PC-9 (cell line): ENCODE data around the gene CHST3. TPM values are rescaled to one million over a fixed set of nuclear protein-coding genes. Genes with fewer than 3 reads are reported as not detected.
A peak's percentile ranks its signal among the peaks of the same experiment; 100 is the strongest.

ENCODE experiments used
- BruUV-seq: library from RNA; stranded (reverse); fragments of 400-500 nt; replicated peaks from 2 replicates; lab custom pipeline; 2021; lab: Mats Ljungman, UMichigan
- CTCF ChIA-PET: fragments of 300-600 bp; sonication (Branson Sonifier 250); formaldehyde crosslinking; loops from one replicate; lab custom pipeline; 2022; ENCODE audit warnings: antibody characterized with exemption; lab: Charles Lee
- POLR2A ChIA-PET: fragments of 300-600 bp; sonication (Branson Sonifier 250); formaldehyde crosslinking; loops from one replicate; lab custom pipeline; 2022; ENCODE audit warnings: antibody characterized with exemption; ENCODE audit not compliant: unreplicated experiment; lab: Charles Lee
- DNase-seq, 2 experiments: peaks; one replicate each; pipeline versions ENCODE4 v3.0.0 to v3.0.0-alpha.2; 2015 to 2022; ENCODE audit warnings: mixed read lengths in 1 of 2
- H2AFZ ChIP-seq: fragments of 200-600 bp; sonication (generic); 2 replicates; pipeline ENCODE4 v1.8.1; 2017; ENCODE audit warnings: antibody characterized with exemption
- H3F3A ChIP-seq: fragments of 200-600 bp; sonication (generic); 2 replicates; pipeline ENCODE4 v1.8.1; 2017; ENCODE audit warnings: antibody characterized with exemption, mild to moderate bottlenecking, low read depth; ENCODE audit not compliant: insufficient read depth
- H3K27ac ChIP-seq: fragments of 200-600 bp; sonication (generic); 2 replicates; pipeline ENCODE4 v1.6.1; 2016; ENCODE audit warnings: mixed run types
- H3K27me3 ChIP-seq: fragments of 200-600 bp; sonication (generic); 2 replicates; pipeline ENCODE4 v1.6.1; 2016; ENCODE audit warnings: low read depth, mixed run types; ENCODE audit not compliant: insufficient read depth
- H3K36me3 ChIP-seq: fragments of 200-600 bp; sonication (generic); 2 replicates; pipeline ENCODE4 v1.6.1; 2016; ENCODE audit warnings: low read depth, mixed run types
- H3K4me1 ChIP-seq: fragments of 200-600 bp; sonication (generic); replicated peaks from 2 replicates; pipeline ENCODE4 v1.6.1; 2016; ENCODE audit warnings: mixed run types; ENCODE audit not compliant: insufficient read depth
- H3K4me2 ChIP-seq: fragments of 200-600 bp; sonication (generic); 2 replicates; pipeline ENCODE4 v1.6.1; 2017; ENCODE audit warnings: mixed run types
- H3K4me3 ChIP-seq: fragments of 200-600 bp; sonication (generic); 2 replicates; pipeline ENCODE4 v1.6.1; 2016; ENCODE audit warnings: mixed run types
- H3K79me2 ChIP-seq: fragments of 200-600 bp; sonication (generic); 2 replicates; pipeline ENCODE4 v1.6.1; 2017; ENCODE audit warnings: low read depth, mixed run types
- H3K9me2 ChIP-seq: fragments of 200-600 bp; sonication (generic); 2 replicates; pipeline ENCODE4 v1.8.1; 2017; ENCODE audit warnings: mild to moderate bottlenecking; ENCODE audit not compliant: insufficient read depth
- H3K9me3 ChIP-seq: fragments of 200-600 bp; sonication (generic); 2 replicates; pipeline ENCODE4 v1.8.1; 2016; ENCODE audit warnings: low read depth; ENCODE audit not compliant: insufficient read depth
- H4K20me1 ChIP-seq: fragments of 200-600 bp; sonication (generic); 2 replicates; pipeline ENCODE4 v1.8.1; 2017; ENCODE audit not compliant: insufficient read depth
- EZH2 ChIP-seq: fragments of 200-600 bp; sonication (generic); IDR thresholded peaks from 2 replicates; pipeline ENCODE4 v1.8.0; 2017; ENCODE audit warnings: antibody characterized with exemption, low read depth
- intact Hi-C: fragments of 100-400 bp; cut with micrococcal nuclease; formaldehyde crosslinking; loops from one replicate; pipeline ENCODE4 v1.10.0; 2022; ENCODE audit not compliant: unreplicated experiment
- total RNA-seq: library from RNA; stranded (reverse); gene quantifications from 2 replicates; pipeline ENCODE4 v1.2.3, GENCODE V29; 2021
- TF ChIP-seq, protein P1 (sequence below): fragments of 200-600 bp; sonication (generic); conservative IDR thresholded peaks from 2 replicates; pipeline ENCODE4 v1.6.1; 2017; ENCODE audit warnings: mixed run types, antibody characterized with exemption, mild to moderate bottlenecking, moderate library complexity

The CHST3 gene
- total RNA-seq, 1 experiment from 2014 or later: 23.3 TPM

DNA sequence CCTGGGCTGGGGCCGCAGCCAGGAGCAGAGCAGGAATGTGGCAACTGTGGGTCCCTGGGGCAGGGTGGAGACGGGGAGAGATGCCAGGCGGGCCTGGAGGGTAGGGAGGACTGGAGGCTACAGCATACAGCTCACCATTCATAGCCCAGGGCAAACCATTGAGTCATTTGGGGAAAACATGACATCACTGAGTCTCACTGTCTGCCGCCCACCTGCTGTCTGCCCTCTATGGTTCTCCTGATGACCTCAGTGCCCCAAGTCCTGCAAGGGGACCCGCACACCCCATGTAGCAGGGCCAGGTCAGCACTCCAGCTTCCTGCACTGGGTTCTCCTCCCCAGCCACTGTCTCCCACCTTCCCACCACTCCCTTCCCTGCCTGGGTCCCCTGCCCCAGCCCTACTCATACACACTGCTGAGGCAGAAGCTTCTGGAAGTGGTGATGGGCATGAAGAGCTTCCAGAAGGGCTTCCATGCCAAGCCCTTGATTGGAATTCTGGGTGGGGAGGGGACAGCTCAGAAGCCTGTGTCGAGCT, 10.4 kb downstream of the CHST3 start:
- Histone ChIP-seq H3K79me2 (peaks cover 35% of the 10 kb centered on the region), H3K27me3 (no peaks in the 10 kb centered on the region), H3K9me3 (no peaks in the 10 kb centered on the region), H3F3A (peaks cover 30% of the 10 kb centered on the region), H3K9me2 (no peaks in the 10 kb centered on the region), H3K27ac (peak overlapping the region; percentile 56), H3K4me1 (peaks cover 37% of the 10 kb centered on the region), H3K4me3 (no peak overlapping the region), H2AFZ (no peak overlapping the region), H3K36me3 (no peaks in the 10 kb centered on the region), H3K4me2 (peak overlapping the region; percentile 41), H4K20me1 (no peaks in the 10 kb centered on the region)
- intact Hi-C loops: loop anchor here (1.0 to 5.0 kb wide), 5 partner anchors 24 to 243 kb away; partner anchors contain the start of genes ANAPC16 and ASCC1
- ChIA-PET CTCF (interaction anchor here (0.5 to 1.3 kb wide), 9 partner anchors 13 to 364 kb away, joined by 3 to 7 read pairs (median 4); no protein-coding TSS in a partner anchor), POLR2A (interaction anchor here (0.6 to 1.7 kb wide), 5 partner anchors 23 to 1823 kb away, joined by 3 to 12 read pairs (median 9); no protein-coding TSS in a partner anchor)
- peak; percentile 69 to 91 for DNase-seq
- no peak for TF ChIP-seq EZH2
- TF ChIP-seq, protein P1, sequence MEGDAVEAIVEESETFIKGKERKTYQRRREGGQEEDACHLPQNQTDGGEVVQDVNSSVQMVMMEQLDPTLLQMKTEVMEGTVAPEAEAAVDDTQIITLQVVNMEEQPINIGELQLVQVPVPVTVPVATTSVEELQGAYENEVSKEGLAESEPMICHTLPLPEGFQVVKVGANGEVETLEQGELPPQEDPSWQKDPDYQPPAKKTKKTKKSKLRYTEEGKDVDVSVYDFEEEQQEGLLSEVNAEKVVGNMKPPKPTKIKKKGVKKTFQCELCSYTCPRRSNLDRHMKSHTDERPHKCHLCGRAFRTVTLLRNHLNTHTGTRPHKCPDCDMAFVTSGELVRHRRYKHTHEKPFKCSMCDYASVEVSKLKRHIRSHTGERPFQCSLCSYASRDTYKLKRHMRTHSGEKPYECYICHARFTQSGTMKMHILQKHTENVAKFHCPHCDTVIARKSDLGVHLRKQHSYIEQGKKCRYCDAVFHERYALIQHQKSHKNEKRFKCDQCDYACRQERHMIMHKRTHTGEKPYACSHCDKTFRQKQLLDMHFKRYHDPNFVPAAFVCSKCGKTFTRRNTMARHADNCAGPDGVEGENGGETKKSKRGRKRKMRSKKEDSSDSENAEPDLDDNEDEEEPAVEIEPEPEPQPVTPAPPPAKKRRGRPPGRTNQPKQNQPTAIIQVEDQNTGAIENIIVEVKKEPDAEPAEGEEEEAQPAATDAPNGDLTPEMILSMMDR: no peak
- BruUV-seq: no TSS peak

DNA sequence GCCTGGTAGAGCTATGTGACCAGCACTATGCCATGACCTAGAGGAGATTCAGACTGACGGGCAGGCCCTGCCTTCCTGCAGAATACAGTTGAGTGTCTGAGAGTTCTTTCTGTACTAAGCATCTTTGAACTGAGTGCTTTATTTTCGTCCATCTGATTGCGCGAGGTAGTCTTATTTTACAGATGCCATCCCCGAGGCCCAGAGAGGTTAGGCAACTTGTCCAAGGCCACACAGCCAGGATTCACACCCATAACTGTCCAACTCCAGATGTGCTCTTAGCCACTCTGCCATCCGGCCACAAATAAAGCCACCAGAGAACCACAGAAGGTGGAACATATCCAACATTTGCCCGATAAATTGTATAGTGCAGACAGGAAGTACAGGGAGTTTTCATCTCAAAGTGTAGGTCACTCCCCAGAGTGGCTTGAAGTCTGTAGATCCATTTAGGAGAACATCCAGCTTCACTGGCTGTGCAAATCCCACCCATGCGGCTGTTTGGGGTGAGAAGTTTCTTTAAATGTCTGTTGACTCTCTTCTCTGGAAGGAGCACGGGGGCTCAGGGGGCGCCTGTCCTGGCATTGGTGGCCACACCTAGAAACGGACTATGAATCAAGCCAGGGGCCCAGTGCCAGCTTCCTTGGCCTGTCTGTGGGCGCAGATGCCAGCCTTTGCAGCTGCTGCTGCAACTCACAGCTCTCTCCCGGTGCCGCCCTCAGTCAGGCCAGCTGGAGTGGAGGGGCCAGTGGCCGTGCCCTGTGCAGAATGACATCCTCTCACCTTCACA, 11.1 kb downstream of the CHST3 start:
- Histone ChIP-seq H3K9me2 (no peaks in the 10 kb centered on the region), H3K79me2 (peaks cover 29% of the 10 kb centered on the region), H3K4me2 (peak overlapping the region; percentile 54), H3K27ac (peak overlapping the region; percentile 56), H3F3A (peaks cover 30% of the 10 kb centered on the region), H4K20me1 (no peaks in the 10 kb centered on the region), H3K9me3 (no peaks in the 10 kb centered on the region), H3K36me3 (no peaks in the 10 kb centered on the region), H2AFZ (no peak overlapping the region), H3K27me3 (no peaks in the 10 kb centered on the region), H3K4me3 (no peak overlapping the region), H3K4me1 (peaks cover 37% of the 10 kb centered on the region)
- intact Hi-C loops: loop anchor here (2.0 kb wide), 1 partner anchor 208 kb away; no protein-coding TSS in a partner anchor
- no peak for TF ChIP-seq EZH2
- TF ChIP-seq, protein P1: no peak
- ChIA-PET POLR2A (interaction anchor here (0.5 to 1.7 kb wide), 10 partner anchors 23 to 1823 kb away, joined by 3 to 12 read pairs (median 4); no protein-coding TSS in a partner anchor), CTCF (interaction anchor here (0.5 to 1.3 kb wide), 8 partner anchors 12 to 262 kb away, joined by 3 to 7 read pairs (median 4); no protein-coding TSS in a partner anchor)
- peak; percentile 31 to 74 for DNase-seq
- BruUV-seq: TSS peak; percentile 67
